GM19455 (cell line): ENCODE results near the gene XXYLT1.
"Not testable (repeated sequence)": the region's sequence is repeated elsewhere in the genome, so short reads cannot be mapped to it uniquely, and the experiment has no call there.

ENCODE experiments used
- ATAC-seq: cut with Tn5 transposase; IDR thresholded peaks from one replicate; pipeline ENCODE4 v1.9.1; 2021; ENCODE audit not compliant: unreplicated experiment

The XXYLT1 gene

GRCh38 chr3:195186710-195187047 is 84.3 kb downstream of the XXYLT1 start:
- not testable (repeated sequence) for ATAC-seq

GRCh38 chr3:195186041-195186709 is 84.8 kb downstream of the XXYLT1 start:
- ATAC-seq: no peak

GRCh38 chr3:195185583-195185982 is 85.4 kb downstream of the XXYLT1 start:
- no peak for ATAC-seq

GRCh38 chr3:195184716-195185421 is 86.1 kb downstream of the XXYLT1 start:
- ATAC-seq: no peak

GRCh38 chr3:195183071-195183776 is 87.7 kb downstream of the XXYLT1 start:
- no peak for ATAC-seq

- ATAC-seq: no peak
Measured at GRCh38 chr3:195182470-195182795, 88.5 kb downstream of the XXYLT1 start.

- ATAC-seq: no peak
Measured at GRCh38 chr3:195181741-195182469, 89.1 kb downstream of the XXYLT1 start.

GRCh38 chr3:195181113-195181498 is 89.9 kb downstream of the XXYLT1 start:
- no peak for ATAC-seq

GRCh38 chr3:195180490-195181112 is 90.4 kb downstream of the XXYLT1 start:
- ATAC-seq: no peak

- no peak for ATAC-seq
Measured at GRCh38 chr3:195179776-195180489, 91.0 kb downstream of the XXYLT1 start.

GRCh38 chr3:195178124-195178910 is 92.6 kb downstream of the XXYLT1 start:
- ATAC-seq: no peak

- ATAC-seq: no peak
Measured at GRCh38 chr3:195177422-195178123, 93.4 kb downstream of the XXYLT1 start.

GRCh38 chr3:195176776-195177175 is 94.2 kb downstream of the XXYLT1 start:
- no peak for ATAC-seq

- ATAC-seq: no peak
Measured at GRCh38 chr3:195175476-195176337, 95.3 kb downstream of the XXYLT1 start.

GRCh38 chr3:195175076-195175475 is 95.9 kb downstream of the XXYLT1 start:
- ATAC-seq: no peak

GRCh38 chr3:195173657-195174056 is 97.3 kb downstream of the XXYLT1 start:
- no peak for ATAC-seq

GRCh38 chr3:195172896-195173295 is 98.1 kb downstream of the XXYLT1 start:
- ATAC-seq: no peak

- no peak for ATAC-seq
Measured at GRCh38 chr3:195172039-195172684, 98.8 kb downstream of the XXYLT1 start.
